HG03565 (cell line): ENCODE measurements around the gene DNAJC5.

Experiments used
- ATAC-seq: cut with Tn5 transposase; IDR thresholded peaks from one replicate; pipeline ENCODE4 v1.9.1; 2021; ENCODE audit warnings: mild to moderate bottlenecking, moderate library complexity; ENCODE audit not compliant: unreplicated experiment

Gene DNAJC5

GRCh38 chr20:63939061-63939935 lies 44.4 kb downstream of the DNAJC5 start:
- ATAC-seq: no peak

GRCh38 chr20:63940071-63940471 lies 45.1 kb downstream of the DNAJC5 start:
- ATAC-seq: no peak

- no peak for ATAC-seq
These were observed 45.7 kb downstream of the DNAJC5 start for GRCh38 chr20:63940472-63941266.

- no peak for ATAC-seq
These were observed 46.6 kb downstream of the DNAJC5 start for GRCh38 chr20:63941282-63942081.

GRCh38 chr20:63942250-63942951 lies 47.5 kb downstream of the DNAJC5 start:
- ATAC-seq: no peak

GRCh38 chr20:63942969-63943807 lies 48.3 kb downstream of the DNAJC5 start:
- no peak for ATAC-seq

GRCh38 chr20:63943808-63944077 lies 48.8 kb downstream of the DNAJC5 start:
- no peak for ATAC-seq

- ATAC-seq: no peak
These were observed 49.4 kb downstream of the DNAJC5 start for GRCh38 chr20:63944078-63944941.

- no peak for ATAC-seq
These were observed 50.2 kb downstream of the DNAJC5 start for GRCh38 chr20:63945031-63945658.

GRCh38 chr20:63945921-63946920 lies 51.3 kb downstream of the DNAJC5 start:
- ATAC-seq: no peak

- no peak for ATAC-seq
These were observed 52.2 kb downstream of the DNAJC5 start for GRCh38 chr20:63946986-63947637.

GRCh38 chr20:63947638-63948456 lies 52.9 kb downstream of the DNAJC5 start:
- ATAC-seq: no peak

- no peak for ATAC-seq
These were observed 55.9 kb downstream of the DNAJC5 start for GRCh38 chr20:63950701-63951397.

- no peak for ATAC-seq
These were observed 56.7 kb downstream of the DNAJC5 start for GRCh38 chr20:63951398-63952209.

- no peak for ATAC-seq
These were observed 57.2 kb downstream of the DNAJC5 start for GRCh38 chr20:63952210-63952535.
